Activated naive CD8-positive, alpha-beta T cell treated with anti-CD3 and anti-CD28 coated beads for 36 hours (primary cell): ENCODE results near the gene MEGF10. TPM values are rescaled to one million over a fixed set of nuclear protein-coding genes. Genes with fewer than 3 reads are reported as not detected.
"Not testable (repeated sequence)": the region's sequence is repeated elsewhere in the genome, so short reads cannot be mapped to it uniquely, and the experiment has no call there.

Experiments used
- DNase-seq: peaks from one replicate; pipeline ENCODE4 v3.0.0; 2021
- H3K27ac Mint-ChIP-seq: one replicate; pipeline ENCODE4 v1.8.0; 2022; ENCODE audit warnings: mild to moderate bottlenecking, moderate library complexity, mixed read lengths
- H3K27me3 Mint-ChIP-seq: one replicate; pipeline ENCODE4 v1.8.0; 2022; ENCODE audit warnings: mild to moderate bottlenecking, mixed read lengths
- H3K36me3 Mint-ChIP-seq: one replicate; pipeline ENCODE4 v1.8.0; 2021; ENCODE audit warnings: mild to moderate bottlenecking, mixed read lengths
- H3K4me1 Mint-ChIP-seq: one replicate; pipeline ENCODE4 v1.8.0; 2021; ENCODE audit warnings: mixed read lengths
- H3K4me3 Mint-ChIP-seq: one replicate; pipeline ENCODE4 v1.8.0; 2022; ENCODE audit warnings: mild to moderate bottlenecking, moderate library complexity, mixed read lengths
- H3K9me3 Mint-ChIP-seq: one replicate; pipeline ENCODE4 v1.8.0; 2022; ENCODE audit warnings: mixed read lengths
- total RNA-seq, 2 experiments: library from RNA; stranded (reverse); gene quantifications; one replicate each; pipeline ENCODE4 v1.2.3, GENCODE V29; 2021

Gene MEGF10
- total RNA-seq, result not detected

DNA sequence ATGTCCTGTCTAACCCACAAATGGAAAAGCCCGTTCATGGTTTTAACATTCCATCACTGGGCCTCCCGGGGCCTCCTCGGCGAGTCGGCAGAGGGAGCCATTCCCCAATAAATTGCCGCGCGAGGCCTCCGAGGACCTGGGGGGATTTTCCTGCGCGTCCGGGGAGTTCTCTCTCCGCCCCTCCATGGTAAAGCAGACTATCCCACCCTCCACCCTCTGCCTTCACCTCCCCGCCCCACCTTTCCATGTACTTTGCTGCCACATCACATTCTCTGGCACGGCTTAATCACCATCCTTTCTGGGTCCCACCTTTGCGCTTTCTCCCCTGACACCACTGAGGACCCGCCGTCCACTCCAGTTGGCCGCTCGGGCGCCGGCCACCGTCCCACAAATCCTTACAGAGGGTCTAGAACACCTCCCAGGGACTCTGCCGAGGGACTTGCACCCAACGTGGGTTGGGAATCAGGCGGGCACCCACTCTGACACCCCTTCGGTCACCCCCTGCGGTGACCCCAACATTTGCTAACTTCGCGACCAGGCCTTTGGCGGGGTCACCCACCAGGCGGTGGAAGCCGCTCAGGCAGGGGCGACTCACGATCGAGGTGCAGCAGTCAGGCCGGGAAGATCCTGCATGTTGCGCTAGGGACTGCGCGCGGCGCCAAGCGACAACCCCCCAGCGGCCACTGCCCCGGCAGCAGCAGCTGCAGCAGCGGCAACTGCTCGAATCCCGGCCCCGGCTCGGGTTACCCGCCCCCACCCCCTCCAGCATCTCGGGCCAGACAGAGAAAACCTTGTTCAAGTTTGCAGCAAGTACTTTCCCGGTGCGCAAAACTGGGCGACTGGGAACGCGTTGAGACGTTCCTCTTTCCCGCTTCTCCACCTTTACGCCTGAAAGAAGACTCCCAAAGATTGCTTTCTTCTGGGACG lies at the start of gene MEGF10:
MEGF10 (plus strand) TSS at position 778 of the 927 bp plus-strand sequence. CDS start 40,513 bp downstream, outside the sequence.
- Mint-ChIP-seq H3K27me3 (peaks cover 73% of the 10 kb centered on the region), H3K4me3 (peak within 1 kb of the TSS; percentile 50), H3K36me3 (no peaks in the 10 kb centered on the region), H3K9me3 (peaks cover 3% of the 10 kb centered on the region), H3K27ac (no peak within 1 kb of the TSS), H3K4me1 (peaks cover 5% of the 10 kb centered on the region)
- peak; percentile 43 for DNase-seq

DNA sequence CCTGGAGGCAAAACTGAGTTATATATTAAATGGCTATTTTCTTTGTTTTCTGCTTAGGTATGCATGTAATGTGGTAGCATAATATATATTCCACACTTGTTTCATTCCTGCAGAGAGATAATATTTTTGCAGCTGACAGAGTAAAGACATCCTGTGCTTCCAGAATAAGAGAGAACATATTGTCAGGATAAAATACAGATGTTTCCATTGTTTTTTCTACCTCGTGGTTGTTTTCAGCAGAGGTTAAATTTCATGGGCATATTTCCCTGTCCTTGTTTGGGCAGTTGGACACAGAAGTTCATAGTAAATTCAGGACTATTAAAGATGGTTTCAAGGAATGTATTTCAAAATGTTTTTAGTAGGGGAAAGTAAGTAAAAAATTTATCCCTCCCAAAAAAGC lies 47.6 kb upstream of the MEGF10 start:
- Mint-ChIP-seq H3K27me3 (peaks cover 14% of the 10 kb centered on the region), H3K9me3 (peaks cover 10% of the 10 kb centered on the region), H3K27ac (no peak overlapping the region), H3K4me1 (no peaks in the 10 kb centered on the region), H3K36me3 (no peaks in the 10 kb centered on the region), H3K4me3 (no peak overlapping the region)
- DNase-seq, result no peak

- H3K4me1 Mint-ChIP-seq, result no peaks in the 10 kb centered on the region
- no peaks in the 10 kb centered on the region for H3K27me3 Mint-ChIP-seq
- H3K4me3 Mint-ChIP-seq, result no peak overlapping the region
- no peaks in the 10 kb centered on the region for H3K36me3 Mint-ChIP-seq
- peaks cover 8% of the 10 kb centered on the region for H3K9me3 Mint-ChIP-seq
- no peak overlapping the region for H3K27ac Mint-ChIP-seq
- DNase-seq, result no peak
These were observed 35.8 kb upstream of the MEGF10 start for GRCh38 chr5:127254729-127255284.

DNA sequence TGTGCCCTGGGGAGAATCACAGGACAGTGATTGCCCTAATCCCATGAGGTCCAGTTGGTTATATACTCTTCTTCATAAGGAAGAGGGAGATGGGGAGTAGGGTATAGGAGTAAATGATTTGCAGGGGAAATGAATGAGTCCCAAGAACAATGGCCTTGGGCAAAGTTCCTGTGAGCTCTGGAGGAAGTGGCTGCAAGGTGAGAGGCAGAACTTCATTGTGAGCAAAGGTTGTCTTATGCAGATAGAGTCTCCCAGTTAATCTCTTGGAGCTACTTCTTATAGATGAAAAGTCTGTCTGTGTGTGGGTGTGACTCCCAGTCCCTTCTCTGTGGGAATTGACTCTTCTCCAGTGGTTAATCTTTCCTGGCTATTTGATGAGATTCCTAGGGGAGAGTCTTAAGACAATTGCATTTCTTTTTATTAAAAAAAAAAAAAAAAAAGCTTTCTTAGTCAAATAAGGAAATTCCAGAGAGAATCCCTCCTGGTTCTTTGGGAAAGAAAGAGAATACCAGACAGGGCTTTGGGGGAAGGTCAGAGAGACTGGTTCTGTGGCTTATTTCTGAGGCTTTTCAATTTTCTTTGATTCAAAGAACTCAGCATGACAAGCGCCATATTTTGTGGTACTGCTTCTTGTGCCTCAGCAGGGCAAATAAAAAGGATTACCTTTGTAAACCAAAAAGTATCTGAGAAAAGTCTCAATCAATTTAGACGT lies 33.6 kb upstream of the MEGF10 start:
- Mint-ChIP-seq H3K36me3 (no peaks in the 10 kb centered on the region), H3K27me3 (no peaks in the 10 kb centered on the region), H3K27ac (no peak overlapping the region), H3K4me3 (no peak overlapping the region), H3K4me1 (no peaks in the 10 kb centered on the region), H3K9me3 (peaks cover 8% of the 10 kb centered on the region)
- DNase-seq, result no peak

DNA sequence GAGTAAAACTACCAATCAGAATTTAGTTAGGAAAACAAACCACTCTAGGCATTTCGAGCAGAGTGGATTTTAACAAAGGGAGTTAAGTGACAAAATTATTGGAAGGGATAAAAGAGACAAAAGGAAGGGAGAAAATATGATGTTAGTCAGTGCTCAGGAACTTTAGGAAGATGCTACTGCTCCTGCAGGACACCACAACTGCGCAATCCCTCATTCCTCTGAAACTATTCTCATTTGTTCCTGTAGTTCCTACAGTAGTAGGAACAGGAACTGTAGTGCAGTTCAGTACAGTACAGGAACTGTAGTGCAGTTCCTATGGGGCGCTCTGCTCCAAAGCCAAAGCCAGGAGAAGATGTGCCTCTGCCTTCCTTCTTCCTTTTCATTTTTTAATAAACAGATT lies 29.9 kb upstream of the MEGF10 start:
- Mint-ChIP-seq H3K27me3 (no peaks in the 10 kb centered on the region), H3K4me3 (no peak overlapping the region), H3K4me1 (no peaks in the 10 kb centered on the region), H3K27ac (no peak overlapping the region), H3K36me3 (no peaks in the 10 kb centered on the region), H3K9me3 (no peaks in the 10 kb centered on the region)
- DNase-seq, result no peak

GRCh38 chr5:127265473-127265872 lies 25.1 kb upstream of the MEGF10 start:
- not testable (repeated sequence) for H3K36me3 Mint-ChIP-seq, H3K4me1 Mint-ChIP-seq

DNA sequence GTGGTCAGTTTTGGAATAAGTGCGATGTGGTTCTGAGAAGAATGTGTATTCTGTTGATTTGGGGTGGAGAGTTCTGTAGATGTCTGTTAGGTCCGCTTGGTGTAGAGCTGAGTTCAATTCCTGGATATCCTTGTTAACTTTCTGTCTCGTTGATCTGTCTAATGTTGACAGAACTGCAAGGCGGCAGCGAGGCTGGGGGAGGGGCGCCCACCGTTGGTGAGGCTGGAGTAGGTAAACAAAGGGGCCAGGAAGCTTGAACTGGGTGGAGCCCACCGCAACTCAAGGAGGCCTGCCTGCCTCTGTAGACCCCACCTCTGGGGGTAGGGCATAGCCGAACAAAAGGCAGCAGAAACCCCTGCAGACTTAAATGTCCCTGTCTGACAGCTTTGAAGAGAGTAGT lies 22.3 kb upstream of the MEGF10 start:
- not testable (repeated sequence) for H3K36me3 Mint-ChIP-seq, DNase-seq, H3K27ac Mint-ChIP-seq, H3K4me1 Mint-ChIP-seq, H3K4me3 Mint-ChIP-seq
- Mint-ChIP-seq H3K27me3 (peaks cover 16% of the 10 kb centered on the region), H3K9me3 (peaks cover 18% of the 10 kb centered on the region)

More at GRCh38 chr5:127265473-127265872, 25.1 kb upstream of the MEGF10 start:
- not testable (repeated sequence) for H3K4me3 Mint-ChIP-seq, DNase-seq, H3K27ac Mint-ChIP-seq, H3K9me3 Mint-ChIP-seq
- H3K27me3 Mint-ChIP-seq, result peaks cover 12% of the 10 kb centered on the region

DNA sequence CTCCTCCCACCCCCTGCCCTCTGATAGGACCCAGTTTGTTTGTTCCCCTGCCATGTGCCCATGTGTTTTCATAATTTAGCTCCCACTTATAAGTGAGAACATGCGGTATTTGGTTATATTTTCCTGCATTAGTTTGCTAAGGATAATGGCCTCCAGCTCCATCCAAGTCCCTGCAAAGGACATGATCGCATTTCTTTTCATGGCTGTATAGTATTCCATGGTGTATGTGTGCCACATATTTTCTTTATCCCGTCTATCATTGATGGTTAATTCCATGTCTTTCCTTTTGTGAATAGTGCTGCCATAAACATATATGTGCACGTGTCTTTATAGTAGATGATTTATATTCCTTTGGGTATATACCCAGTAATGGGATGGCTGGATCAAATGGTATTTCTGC lies 19.9 kb upstream of the MEGF10 start:
- not testable (repeated sequence) for H3K4me3 Mint-ChIP-seq, H3K36me3 Mint-ChIP-seq, DNase-seq, H3K4me1 Mint-ChIP-seq, H3K27ac Mint-ChIP-seq
- peaks cover 18% of the 10 kb centered on the region for H3K9me3 Mint-ChIP-seq
- H3K27me3 Mint-ChIP-seq, result peaks cover 16% of the 10 kb centered on the region

- no peak for DNase-seq
- H3K9me3 Mint-ChIP-seq, result peaks cover 12% of the 10 kb centered on the region
- no peak overlapping the region for H3K4me3 Mint-ChIP-seq
- H3K4me1 Mint-ChIP-seq, result no peaks in the 10 kb centered on the region
- peaks cover 4% of the 10 kb centered on the region for H3K27me3 Mint-ChIP-seq
- no peaks in the 10 kb centered on the region for H3K36me3 Mint-ChIP-seq
- no peak overlapping the region for H3K27ac Mint-ChIP-seq
These were observed 14.9 kb upstream of the MEGF10 start for GRCh38 chr5:127275641-127276193.

DNA sequence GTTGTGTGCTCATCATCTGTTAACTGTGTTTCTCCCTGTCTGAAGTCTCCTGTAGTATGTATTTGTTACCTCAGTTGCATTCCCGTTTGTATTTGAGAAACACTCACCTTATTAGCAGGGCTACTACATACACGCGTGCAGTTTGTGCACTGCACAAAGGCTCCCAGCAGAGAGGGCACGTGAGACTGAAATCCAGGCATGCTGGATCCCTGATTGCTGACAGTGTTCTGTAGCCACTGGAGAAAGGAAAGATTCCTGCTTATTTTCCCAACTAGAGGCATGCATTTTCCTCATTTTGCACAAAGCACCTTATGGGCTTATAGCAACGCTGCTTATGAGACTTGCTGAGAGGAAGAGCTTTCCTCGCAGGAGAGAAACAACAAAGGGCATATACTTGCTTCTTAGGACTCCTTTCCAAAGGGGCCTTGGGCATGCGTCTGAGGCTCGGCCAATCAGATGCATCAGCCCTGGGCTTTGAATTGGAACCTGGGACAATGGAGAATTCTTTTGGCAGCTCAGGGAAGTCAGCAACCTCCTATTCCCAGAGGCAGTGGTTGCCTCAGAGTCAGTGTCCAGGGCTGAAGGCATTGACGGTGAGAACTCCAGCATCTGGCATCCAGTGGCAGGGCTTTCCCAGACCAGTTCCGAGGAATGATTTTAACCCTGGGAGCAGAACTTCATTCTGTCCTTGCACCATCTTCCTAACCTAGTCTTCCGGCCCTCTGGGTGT lies 9.9 kb upstream of the MEGF10 start:
- Mint-ChIP-seq H3K27ac (no peak overlapping the region), H3K27me3 (peaks cover 10% of the 10 kb centered on the region), H3K9me3 (no peaks in the 10 kb centered on the region), H3K4me3 (no peak overlapping the region), H3K36me3 (no peaks in the 10 kb centered on the region), H3K4me1 (no peaks in the 10 kb centered on the region)
- no peak for DNase-seq

GRCh38 chr5:127281609-127282008 lies 9.0 kb upstream of the MEGF10 start:
- no peak for DNase-seq
- no peaks in the 10 kb centered on the region for H3K4me1 Mint-ChIP-seq
- no peaks in the 10 kb centered on the region for H3K36me3 Mint-ChIP-seq
- H3K9me3 Mint-ChIP-seq, result no peaks in the 10 kb centered on the region
- no peak overlapping the region for H3K27ac Mint-ChIP-seq
- no peak overlapping the region for H3K4me3 Mint-ChIP-seq
- peaks cover 14% of the 10 kb centered on the region for H3K27me3 Mint-ChIP-seq

GRCh38 chr5:127288676-127289075 lies 1.9 kb upstream of the MEGF10 start:
- peaks cover 3% of the 10 kb centered on the region for H3K9me3 Mint-ChIP-seq
- peaks cover 74% of the 10 kb centered on the region for H3K27me3 Mint-ChIP-seq
- peaks cover 5% of the 10 kb centered on the region for H3K4me1 Mint-ChIP-seq
- H3K4me3 Mint-ChIP-seq, result no peak overlapping the region
- no peaks in the 10 kb centered on the region for H3K36me3 Mint-ChIP-seq
- DNase-seq, result no peak
- no peak overlapping the region for H3K27ac Mint-ChIP-seq

DNA sequence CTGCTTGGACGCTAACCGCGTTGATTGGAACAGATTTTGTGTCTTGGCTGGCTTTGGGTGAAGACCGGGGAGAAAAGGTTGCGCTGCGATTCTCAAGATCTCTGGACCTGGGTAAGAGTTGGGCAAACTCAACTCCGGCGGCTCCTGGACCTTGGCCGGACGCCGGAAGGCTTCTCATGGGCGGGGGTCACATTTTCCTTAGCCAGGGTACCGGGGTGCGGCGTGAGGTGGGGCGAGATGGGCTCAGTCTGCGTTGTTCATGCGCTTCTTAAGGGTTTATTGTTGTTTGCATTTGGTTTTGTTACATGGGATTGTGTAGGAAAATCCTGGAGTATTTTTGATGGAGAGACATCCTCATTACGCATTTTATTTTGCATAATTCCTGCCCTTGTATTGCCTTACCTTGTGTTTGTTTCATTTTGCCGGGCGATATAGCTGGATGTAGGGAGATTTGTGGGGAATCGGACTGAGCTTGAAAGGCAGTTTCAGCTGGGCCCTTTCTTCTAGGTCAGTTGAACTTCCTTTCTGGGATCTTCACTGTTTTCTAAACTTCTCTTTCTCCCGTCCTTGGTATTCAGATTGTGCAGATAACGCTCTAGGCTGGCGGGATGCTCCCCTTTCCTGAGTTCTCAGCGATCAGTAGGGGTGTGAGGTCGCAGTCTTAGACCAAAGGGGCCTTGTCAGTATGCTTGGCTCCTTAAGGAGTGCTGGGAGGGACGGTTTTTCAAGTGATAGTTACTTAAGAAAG lies 524 bp downstream of the MEGF10 start:
- H3K4me3 Mint-ChIP-seq, result no peak overlapping the region
- H3K27me3 Mint-ChIP-seq, result peaks cover 69% of the 10 kb centered on the region
- H3K36me3 Mint-ChIP-seq, result no peaks in the 10 kb centered on the region
- peaks cover 5% of the 10 kb centered on the region for H3K4me1 Mint-ChIP-seq
- no peak overlapping the region for H3K27ac Mint-ChIP-seq
- peaks cover 3% of the 10 kb centered on the region for H3K9me3 Mint-ChIP-seq
- no peak for DNase-seq
